Testis (tissue), 2 donors: ENCODE measurements around the gene TRPM3.

Source experiments
- POLR2A ChIP-seq: fragments of 450-650 bp; IDR thresholded peaks from one replicate; pipeline ENCODE4 v1.6.1; 2017; ENCODE audit warnings: antibody characterized with exemption, mild to moderate bottlenecking, moderate library complexity
- TF ChIP-seq, protein P1 (sequence below), 3 experiments: fragments of 450-650 bp in 2 of 3; fragments of 200-600 bp in 1 of 3; sonication (generic) in 1 of 3; IDR thresholded peaks; one replicate each; pipeline ENCODE4 v1.5.1; 2016 to 2019; ENCODE audit warnings: antibody characterized with exemption in 3 of 3, mild to moderate bottlenecking in 2 of 3, moderate library complexity in 1 of 3

DNA sequence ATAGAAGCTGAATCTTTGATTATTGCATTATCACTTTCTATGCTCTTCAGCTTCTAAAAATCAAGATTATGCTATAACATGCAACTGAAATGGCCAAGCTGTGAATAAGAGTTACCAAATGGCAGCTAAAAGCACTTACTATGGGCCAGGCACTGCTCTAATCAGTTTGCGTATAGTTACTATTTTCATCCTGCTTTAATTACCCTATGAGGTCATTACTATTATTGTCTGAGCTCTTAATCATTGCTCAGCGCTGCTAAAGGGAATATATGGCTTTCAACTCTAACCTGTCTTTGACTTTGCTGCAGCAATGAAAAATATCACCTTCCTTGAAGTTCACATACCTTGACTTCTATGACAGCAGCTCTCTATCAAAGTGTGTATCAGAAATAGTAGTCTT lies 210.8 kb downstream of the TRPM3 start:
- no peak for TF ChIP-seq POLR2A
- TF ChIP-seq, protein P1, sequence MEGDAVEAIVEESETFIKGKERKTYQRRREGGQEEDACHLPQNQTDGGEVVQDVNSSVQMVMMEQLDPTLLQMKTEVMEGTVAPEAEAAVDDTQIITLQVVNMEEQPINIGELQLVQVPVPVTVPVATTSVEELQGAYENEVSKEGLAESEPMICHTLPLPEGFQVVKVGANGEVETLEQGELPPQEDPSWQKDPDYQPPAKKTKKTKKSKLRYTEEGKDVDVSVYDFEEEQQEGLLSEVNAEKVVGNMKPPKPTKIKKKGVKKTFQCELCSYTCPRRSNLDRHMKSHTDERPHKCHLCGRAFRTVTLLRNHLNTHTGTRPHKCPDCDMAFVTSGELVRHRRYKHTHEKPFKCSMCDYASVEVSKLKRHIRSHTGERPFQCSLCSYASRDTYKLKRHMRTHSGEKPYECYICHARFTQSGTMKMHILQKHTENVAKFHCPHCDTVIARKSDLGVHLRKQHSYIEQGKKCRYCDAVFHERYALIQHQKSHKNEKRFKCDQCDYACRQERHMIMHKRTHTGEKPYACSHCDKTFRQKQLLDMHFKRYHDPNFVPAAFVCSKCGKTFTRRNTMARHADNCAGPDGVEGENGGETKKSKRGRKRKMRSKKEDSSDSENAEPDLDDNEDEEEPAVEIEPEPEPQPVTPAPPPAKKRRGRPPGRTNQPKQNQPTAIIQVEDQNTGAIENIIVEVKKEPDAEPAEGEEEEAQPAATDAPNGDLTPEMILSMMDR (IDR thresholded peaks at IDR 0.05): no peak
